ENCODE measurements around the gene CDH11. TPM values are rescaled to one million over a fixed set of nuclear protein-coding genes. Genes with fewer than 3 reads are reported as not detected.

The CDH11 gene
- total and polyA plus RNA-seq, 9 of the 15 experiments (the other 6 are each of a cell fraction or from before 2014, with no cell fraction given): 0.18 TPM; not detected in 8

DNA sequence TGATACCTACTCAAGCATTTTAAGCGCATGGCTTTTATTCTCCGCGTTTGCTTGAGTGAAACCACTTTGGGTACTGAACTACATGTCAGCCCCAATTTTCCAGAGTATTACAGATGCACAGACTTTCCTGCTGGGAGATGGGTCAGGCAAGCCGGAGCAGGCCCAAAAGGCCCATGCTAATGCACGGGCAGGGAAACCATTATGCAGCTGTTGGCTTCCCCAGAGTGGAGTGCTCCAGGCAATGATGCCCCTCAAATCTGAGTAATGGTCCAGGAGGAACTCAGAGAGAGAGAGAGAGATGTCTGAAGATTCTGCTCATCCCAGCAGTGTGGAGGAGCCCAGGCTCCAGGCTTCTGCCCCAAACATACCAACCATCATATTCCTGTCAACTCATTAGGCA is 80.2 kb downstream of the CDH11 start:
- Histone ChIP-seq H2AFZ (ENCODE audit: low read depth, low read length) (no peak overlapping the region), H3K4me1 (replicated peaks in 1 of 2; ENCODE audit: control insufficient read depth in 2 of 2, insufficient read depth in 2 of 2, low read length in 2 of 2) (no peaks in the 10 kb centered on the region), H3K9me3 (replicated peaks; ENCODE audit: control insufficient read depth, insufficient read depth, low read depth, low read length) (no peaks in the 10 kb centered on the region), H3K9me1 (ENCODE audit: control insufficient read depth, insufficient read depth, low read length) (no peaks in the 10 kb centered on the region), H3K4me2 (ENCODE audit: insufficient read depth, low read length) (no peak overlapping the region), H3K27me3 (ENCODE audit: control insufficient read depth in 2 of 2, insufficient read depth in 2 of 2, low read length in 2 of 2) (no peaks in the 10 kb centered on the region), H3K36me3 (ENCODE audit: control insufficient read depth, insufficient read depth, low read length) (no peaks in the 10 kb centered on the region), H3K9ac (ENCODE audit: insufficient read depth in 1 of 2, low read depth in 2 of 2, low read length in 2 of 2) (no peak overlapping the region), H3K4me3 (no peak overlapping the region), H3K79me2 (ENCODE audit: control insufficient read depth, insufficient read depth, low read length) (no peaks in the 10 kb centered on the region), H4K20me1 (replicated peaks; ENCODE audit: control insufficient read depth, insufficient read depth, low read length) (no peaks in the 10 kb centered on the region), H3K27ac (ENCODE audit: extremely low read depth, low read depth, low read length) (no peak overlapping the region)
- BruUV-seq (replicated peaks): no TSS peak
- TF ChIP-seq ZNF699 (CRISPR knock-in tag; IDR thresholded peaks at IDR 0.05; ENCODE audit: insufficient replicate concordance) (no peak), CREM (IDR thresholded peaks at IDR 0.05; ENCODE audit: low read depth) (no peak), ARID1B (IDR thresholded peaks at IDR 0.05) (no peak), BCOR (IDR thresholded peaks at IDR 0.05) (no peak), MEF2A (IDR thresholded peaks at IDR 0.05; ENCODE audit: control insufficient read depth, low read depth, low read length) (no peak), SMARCC2 (IDR thresholded peaks at IDR 0.05; ENCODE audit: low read depth) (no peak), MTA2 (IDR thresholded peaks at IDR 0.05; ENCODE audit: low read depth) (no peak)
- TF ChIP-seq, protein P1, sequence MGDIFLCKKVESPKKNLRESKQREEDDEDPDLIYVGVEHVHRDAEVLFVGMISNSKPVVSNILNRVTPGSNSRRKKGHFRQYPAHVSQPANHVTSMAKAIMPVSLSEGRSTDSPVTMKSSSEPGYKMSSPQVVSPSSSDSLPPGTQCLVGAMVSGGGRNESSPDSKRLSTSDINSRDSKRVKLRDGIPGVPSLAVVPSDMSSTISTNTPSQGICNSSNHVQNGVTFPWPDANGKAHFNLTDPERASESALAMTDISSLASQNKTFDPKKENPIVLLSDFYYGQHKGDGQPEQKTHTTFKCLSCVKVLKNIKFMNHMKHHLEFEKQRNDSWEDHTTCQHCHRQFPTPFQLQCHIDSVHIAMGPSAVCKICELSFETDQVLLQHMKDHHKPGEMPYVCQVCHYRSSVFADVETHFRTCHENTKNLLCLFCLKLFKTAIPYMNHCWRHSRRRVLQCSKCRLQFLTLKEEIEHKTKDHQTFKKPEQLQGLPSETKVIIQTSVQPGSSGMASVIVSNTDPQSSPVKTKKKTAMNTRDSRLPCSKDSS (IDR thresholded peaks at IDR 0.05; ENCODE audit: low read depth, partially characterized antibody): no peak
- TF ChIP-seq, protein P2, sequence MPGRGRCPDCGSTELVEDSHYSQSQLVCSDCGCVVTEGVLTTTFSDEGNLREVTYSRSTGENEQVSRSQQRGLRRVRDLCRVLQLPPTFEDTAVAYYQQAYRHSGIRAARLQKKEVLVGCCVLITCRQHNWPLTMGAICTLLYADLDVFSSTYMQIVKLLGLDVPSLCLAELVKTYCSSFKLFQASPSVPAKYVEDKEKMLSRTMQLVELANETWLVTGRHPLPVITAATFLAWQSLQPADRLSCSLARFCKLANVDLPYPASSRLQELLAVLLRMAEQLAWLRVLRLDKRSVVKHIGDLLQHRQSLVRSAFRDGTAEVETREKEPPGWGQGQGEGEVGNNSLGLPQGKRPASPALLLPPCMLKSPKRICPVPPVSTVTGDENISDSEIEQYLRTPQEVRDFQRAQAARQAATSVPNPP (IDR thresholded peaks at IDR 0.05; ENCODE audit: borderline replicate concordance, insufficient read depth, insufficient read length): no peak
- TF ChIP-seq, protein P3, sequence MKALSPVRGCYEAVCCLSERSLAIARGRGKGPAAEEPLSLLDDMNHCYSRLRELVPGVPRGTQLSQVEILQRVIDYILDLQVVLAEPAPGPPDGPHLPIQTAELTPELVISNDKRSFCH (CRISPR knock-in tag; IDR thresholded peaks at IDR 0.05): no peak
- TF ChIP-seq, protein P3 (tag; IDR thresholded peaks at IDR 0.05): no peak
- in situ Hi-C loops (cut with MboI) (no loop called here), intact Hi-C loops (cut with micrococcal nuclease) (no loop called here)
- DNase-seq (ENCODE audit: extremely low read depth in 1 of 4, low spot score in 3 of 4) (no peak), FAIRE-seq (no peak), ATAC-seq (no peak)
- CTCF ChIA-PET (ENCODE audit: low intra/inter-chr PET ratio): no interaction called here
- POLR2A ChIA-PET: no interaction called here
- 5% methylated on average over 5 of the region's 5 CpGs for WGBS (ENCODE audit: insufficient coverage, low coverage, missing lambda C conversion rate)

Measured in K562 (cell line).